ENCODE measurements around the gene THSD8. TPM values are rescaled to one million over a fixed set of nuclear protein-coding genes. Genes with fewer than 3 reads are reported as not detected.

The THSD8 gene
- total and polyA plus RNA-seq, 2 donors (not counting 1 experiment from before 2014, with no cell fraction given), result not detected

DNA sequence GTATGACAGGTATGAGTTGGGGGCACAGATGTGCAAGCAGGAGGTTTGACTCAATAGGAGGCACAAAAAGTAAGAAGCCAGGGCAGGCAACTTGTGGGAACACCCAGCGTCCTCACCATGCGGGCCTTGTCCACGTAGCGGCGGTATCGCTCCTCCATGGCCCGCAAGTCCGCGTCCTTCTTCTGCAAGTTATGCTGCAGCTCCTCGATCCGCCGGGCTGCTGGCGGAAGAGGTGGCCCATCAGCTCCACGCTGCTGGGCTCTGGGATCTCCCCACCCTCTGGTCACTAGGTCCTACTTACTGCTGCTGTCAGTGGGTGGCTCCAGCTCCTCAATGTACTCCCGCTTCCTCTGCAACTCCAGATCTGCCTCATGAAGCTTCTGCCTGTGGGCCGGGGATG lies 37.2 kb upstream of the THSD8 start:
- no peak overlapping the region for H3K9ac ChIP-seq (ENCODE audit: low read length)
- Mint-ChIP-seq H3K27me3 (no peaks in the 10 kb centered on the region), H3K27ac (no peak overlapping the region), H3K4me3 (no peak overlapping the region), H3K4me1 (peaks cover 11% of the 10 kb centered on the region), H3K9me3 (ENCODE audit: insufficient read depth) (no peaks in the 10 kb centered on the region)
- no peaks in the 10 kb centered on the region for H4K20me1 ChIP-seq (ENCODE audit: control insufficient read depth, insufficient read depth, low read length, poor library complexity, severe bottlenecking)
- peaks cover 0 to 5% of the 10 kb centered on the region in 2 experiments for H3K36me3 ChIP-seq (replicated peaks in 1 of 2; ENCODE audit: control extremely low read depth in 1 of 2, control insufficient read depth in 1 of 2, extremely low read depth in 1 of 2, insufficient read depth in 2 of 2, low read length in 1 of 2)
- no peak for DNase-seq
- H3K4me2 ChIP-seq (replicated peaks; ENCODE audit: low read depth, low read length, poor library complexity, severe bottlenecking), result no peak overlapping the region
- no peak overlapping the region for H2AFZ ChIP-seq (ENCODE audit: insufficient read depth, low read depth, low read length, poor library complexity, severe bottlenecking)
- peaks cover 0 to 7% (median 0%) of the 10 kb centered on the region in 3 donors for H3K9me3 ChIP-seq (ENCODE audit: control extremely low read depth in 1 of 3, control insufficient read depth in 2 of 3, insufficient read depth in 1 of 3, low read length in 2 of 3)
- peaks cover 6 to 8% of the 10 kb centered on the region in 2 donors for H3K4me1 ChIP-seq (ENCODE audit: control insufficient read depth in 2 of 2, insufficient read depth in 2 of 2, low read length in 2 of 2)
- WGBS (ENCODE audit: insufficient coverage), result 97% methylated on average over 16 of the region's 16 CpGs
- intact Hi-C loops (cut with micrococcal nuclease), result no loop called here
- TF ChIP-seq EZH2 (IDR thresholded peaks at IDR 0.05; ENCODE audit: borderline replicate concordance, insufficient read depth, low read depth, low read length, poor library complexity, severe bottlenecking), result no peak
- TF ChIP-seq, protein P1, sequence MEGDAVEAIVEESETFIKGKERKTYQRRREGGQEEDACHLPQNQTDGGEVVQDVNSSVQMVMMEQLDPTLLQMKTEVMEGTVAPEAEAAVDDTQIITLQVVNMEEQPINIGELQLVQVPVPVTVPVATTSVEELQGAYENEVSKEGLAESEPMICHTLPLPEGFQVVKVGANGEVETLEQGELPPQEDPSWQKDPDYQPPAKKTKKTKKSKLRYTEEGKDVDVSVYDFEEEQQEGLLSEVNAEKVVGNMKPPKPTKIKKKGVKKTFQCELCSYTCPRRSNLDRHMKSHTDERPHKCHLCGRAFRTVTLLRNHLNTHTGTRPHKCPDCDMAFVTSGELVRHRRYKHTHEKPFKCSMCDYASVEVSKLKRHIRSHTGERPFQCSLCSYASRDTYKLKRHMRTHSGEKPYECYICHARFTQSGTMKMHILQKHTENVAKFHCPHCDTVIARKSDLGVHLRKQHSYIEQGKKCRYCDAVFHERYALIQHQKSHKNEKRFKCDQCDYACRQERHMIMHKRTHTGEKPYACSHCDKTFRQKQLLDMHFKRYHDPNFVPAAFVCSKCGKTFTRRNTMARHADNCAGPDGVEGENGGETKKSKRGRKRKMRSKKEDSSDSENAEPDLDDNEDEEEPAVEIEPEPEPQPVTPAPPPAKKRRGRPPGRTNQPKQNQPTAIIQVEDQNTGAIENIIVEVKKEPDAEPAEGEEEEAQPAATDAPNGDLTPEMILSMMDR (IDR thresholded peaks at IDR 0.05), result no peak
- no peak overlapping the region for H3K4me3 ChIP-seq (ENCODE audit: control extremely low read depth in 1 of 5, extremely low read depth in 1 of 5, insufficient read depth in 1 of 5, low read depth in 2 of 5, low read length in 4 of 5)
- H3K27ac ChIP-seq (ENCODE audit: low read length in 2 of 2), result no peak overlapping the region
- POLR2A ChIA-PET, result interaction anchor here (0.5 to 1.1 kb wide), 3 partner anchors 72 to 97 kb away, joined by 6 to 7 read pairs (median 6); no protein-coding TSS in a partner anchor
- CTCF ChIA-PET, result interaction anchor here (0.6 to 27.9 kb wide), 10 partner anchors 10 to 711 kb away, joined by 3 to 1147 read pairs (median 8); partner anchors contain the start of genes HOOK2, JUNB, PRDX2 and RNASEH2A
- no peaks in the 10 kb centered on the region for H3K27me3 ChIP-seq (replicated peaks in 1 of 4; ENCODE audit: control extremely low read depth in 1 of 4, control insufficient read depth in 3 of 4, insufficient read depth in 4 of 4, low read length in 3 of 4)
- no peaks in the 10 kb centered on the region for H3K79me2 ChIP-seq (ENCODE audit: control insufficient read depth, insufficient read depth, low read length)
- ATAC-seq (ENCODE audit: low read depth), result no peak

DNA sequence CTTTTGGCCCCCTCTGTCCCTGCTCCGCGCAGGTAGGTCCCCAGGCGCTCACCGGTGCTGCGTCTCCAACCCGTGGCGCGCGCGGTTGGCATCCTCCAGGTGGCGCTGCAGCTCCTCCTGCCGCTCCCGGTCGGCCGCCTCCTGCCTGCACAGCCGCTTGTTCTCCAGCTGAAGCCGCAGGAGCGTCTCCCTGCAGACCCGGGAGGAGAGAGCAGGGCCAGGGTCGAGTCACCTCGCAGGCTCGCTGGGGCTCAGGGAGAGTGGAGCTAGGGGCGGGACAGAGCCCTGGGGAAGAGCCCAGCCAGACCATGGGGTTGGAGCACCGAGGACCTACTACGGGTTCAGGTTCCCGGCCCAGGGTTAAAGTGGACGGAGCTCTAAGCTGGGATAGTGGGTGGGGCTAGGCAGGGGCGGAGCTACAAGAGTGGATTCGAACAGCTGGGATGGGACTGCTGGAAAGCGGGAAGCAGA lies 35.8 kb upstream of the THSD8 start:
- intact Hi-C loops (cut with micrococcal nuclease), result loop anchor here (1.0 kb wide), 2 partner anchors 30 to 81 kb away; no protein-coding TSS in a partner anchor
- Histone ChIP-seq H3K4me2 (replicated peaks; ENCODE audit: low read depth, low read length, poor library complexity, severe bottlenecking) (peak overlapping the region; percentile 67), H3K27me3 (replicated peaks in 1 of 4; ENCODE audit: control extremely low read depth in 1 of 4, control insufficient read depth in 3 of 4, insufficient read depth in 4 of 4, low read length in 3 of 4) (no peaks in the 10 kb centered on the region)

More for the DNA sequence above, 35.8 kb upstream of the THSD8 start:
- Histone ChIP-seq H4K20me1 (ENCODE audit: control insufficient read depth, insufficient read depth, low read length, poor library complexity, severe bottlenecking) (no peaks in the 10 kb centered on the region), H3K27ac (ENCODE audit: low read length in 2 of 2) (no peak overlapping the region), H2AFZ (ENCODE audit: insufficient read depth, low read depth, low read length, poor library complexity, severe bottlenecking) (peak overlapping the region; percentile 55), H3K4me1 (ENCODE audit: control insufficient read depth in 2 of 2, insufficient read depth in 2 of 2, low read length in 2 of 2) (peaks cover 6 to 8% of the 10 kb centered on the region in 2 donors), H3K79me2 (ENCODE audit: control insufficient read depth, insufficient read depth, low read length) (no peaks in the 10 kb centered on the region), H3K4me3 (ENCODE audit: control extremely low read depth in 1 of 5, extremely low read depth in 1 of 5, insufficient read depth in 1 of 5, low read depth in 2 of 5, low read length in 4 of 5) (no peak overlapping the region), H3K9ac (ENCODE audit: low read length) (no peak overlapping the region), H3K36me3 (replicated peaks in 1 of 2; ENCODE audit: control extremely low read depth in 1 of 2, control insufficient read depth in 1 of 2, extremely low read depth in 1 of 2, insufficient read depth in 2 of 2, low read length in 1 of 2) (peaks cover 0 to 5% of the 10 kb centered on the region in 2 experiments), H3K9me3 (ENCODE audit: control extremely low read depth in 1 of 3, control insufficient read depth in 2 of 3, insufficient read depth in 1 of 3, low read length in 2 of 3) (peaks cover 0 to 7% (median 0%) of the 10 kb centered on the region in 3 donors)
- ChIA-PET POLR2A (interaction anchor here (0.5 to 2.3 kb wide), 6 partner anchors 22 to 184 kb away, joined by 3 to 8 read pairs (median 4); no protein-coding TSS in a partner anchor), CTCF (interaction anchor here (0.6 to 27.9 kb wide), 29 partner anchors 9 to 422 kb away, joined by 3 to 1147 read pairs (median 4); partner anchors contain the start of genes DNASE2, FARSA, GCDH and GET3)
- H3K9me3 Mint-ChIP-seq (ENCODE audit: insufficient read depth), result no peaks in the 10 kb centered on the region
- no peaks in the 10 kb centered on the region for H3K27me3 Mint-ChIP-seq
- ATAC-seq (ENCODE audit: low read depth) (peak; percentile 65), DNase-seq (peak; percentile 87)
- no peak overlapping the region for H3K4me3 Mint-ChIP-seq
- peaks cover 10% of the 10 kb centered on the region for H3K4me1 Mint-ChIP-seq
- 3% methylated on average over 30 of the region's 30 CpGs for WGBS (ENCODE audit: insufficient coverage)
- no peak overlapping the region for H3K27ac Mint-ChIP-seq
- TF ChIP-seq EZH2 (IDR thresholded peaks at IDR 0.05; ENCODE audit: borderline replicate concordance, insufficient read depth, low read depth, low read length, poor library complexity, severe bottlenecking), result no peak
- TF ChIP-seq, protein P1 (IDR thresholded peaks at IDR 0.05), result peak; percentile 90
